NCI-H524 (cell line): ENCODE results near the gene SDC1.

ENCODE experiments used
- DNase-seq, 2 experiments: peaks; one replicate each; lab custom pipeline; 2025; lab: John Stamatoyannopoulos, UW

SDC1 gene

DNA sequence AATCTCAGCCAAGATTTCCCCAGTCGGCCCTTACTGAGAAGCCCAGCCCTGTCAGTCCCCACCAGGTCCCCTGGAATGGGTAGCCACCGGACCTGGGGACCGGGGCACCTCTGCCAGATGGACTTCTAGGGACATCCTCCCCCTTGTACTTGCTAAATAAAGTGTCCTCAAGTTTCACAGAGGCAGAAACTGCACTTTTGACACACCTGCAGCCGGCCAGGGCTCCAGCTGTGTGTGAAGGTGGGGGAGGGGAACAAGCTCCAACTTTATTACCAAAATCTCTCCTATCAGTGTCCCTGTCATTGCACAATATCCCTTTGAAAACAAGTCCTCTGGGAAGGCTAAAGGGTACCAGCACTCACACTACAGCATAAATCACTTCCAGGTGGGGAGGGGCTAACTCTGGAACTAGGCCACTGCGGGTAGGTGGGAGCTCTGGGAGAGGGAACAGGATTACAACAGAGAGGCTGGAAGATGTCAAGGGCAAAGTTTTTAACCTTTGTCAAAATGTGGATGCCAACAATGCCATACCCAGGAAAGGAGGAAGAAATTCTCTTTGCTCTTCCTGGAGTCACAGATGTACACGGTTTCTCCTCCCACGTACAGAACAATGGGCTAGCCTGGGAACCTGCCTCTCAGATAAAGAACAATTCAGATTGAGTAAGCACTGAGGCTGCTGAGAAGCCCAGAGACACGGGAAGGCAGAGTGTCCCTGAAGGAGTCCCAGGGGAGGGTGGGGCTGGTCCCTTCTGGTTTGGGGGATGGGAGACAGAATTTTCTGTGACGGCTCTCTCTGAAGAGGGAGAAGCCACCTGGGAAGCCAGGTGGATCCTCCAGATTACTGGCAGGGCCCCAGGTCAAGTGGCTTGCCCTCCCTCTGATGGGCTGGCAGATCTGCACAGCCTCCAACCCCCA lies 11.0 kb downstream of the SDC1 start:
- DNase-seq, result peak; percentile 95 to 98

DNA sequence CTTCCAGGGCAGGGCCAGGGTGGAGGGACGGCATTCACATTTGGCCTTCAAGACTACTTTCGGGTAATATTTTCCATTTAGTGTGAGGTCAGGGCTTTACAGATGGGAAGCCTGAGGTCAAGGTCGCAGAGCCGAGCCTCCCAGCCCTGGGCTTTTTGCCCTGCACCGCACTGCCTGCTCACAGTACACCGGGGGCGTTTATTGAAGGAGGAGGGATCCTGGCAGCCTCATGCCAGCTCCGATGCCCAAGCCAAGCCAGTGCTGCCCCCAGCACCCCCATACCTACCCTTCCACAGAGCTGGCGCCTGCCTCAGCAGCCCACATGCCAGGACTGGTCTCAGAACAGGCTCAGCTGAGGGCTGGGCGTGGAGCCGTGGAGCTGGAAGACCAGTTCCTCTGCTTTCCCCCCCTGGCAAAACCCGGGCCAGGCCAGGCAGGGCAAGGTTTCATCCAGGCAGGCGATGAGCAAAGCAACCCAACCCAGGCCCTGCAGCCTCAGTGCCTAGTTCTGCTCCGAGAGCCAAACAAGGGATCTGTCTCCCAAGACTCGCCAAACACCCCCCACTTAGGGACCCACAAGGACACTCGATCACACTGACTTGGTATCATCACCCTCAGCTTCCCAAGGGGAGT lies 11.9 kb downstream of the SDC1 start:
- DNase-seq, result no peak

DNA sequence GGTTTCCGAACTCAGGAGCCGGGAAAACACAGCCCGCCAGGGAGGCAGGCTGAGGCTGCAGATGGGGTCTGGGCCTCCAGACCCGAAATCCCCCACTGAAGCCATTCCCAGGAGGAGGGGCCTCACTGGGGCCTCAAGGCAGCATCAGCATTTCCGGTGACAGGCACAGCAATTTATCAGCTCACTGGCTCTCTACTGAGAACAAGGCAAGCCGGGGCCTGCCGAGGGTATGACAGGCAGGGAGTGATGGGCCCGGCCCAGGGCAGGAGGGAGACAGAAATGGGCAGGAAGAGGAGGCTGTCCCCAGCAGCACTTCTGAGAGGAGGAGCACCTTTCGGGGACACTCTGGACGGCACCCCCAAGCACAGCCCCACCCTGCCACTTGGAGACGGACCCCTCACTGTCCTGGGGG lies 12.5 kb downstream of the SDC1 start:
- peak in 1 of 2 experiments; percentile 40 for DNase-seq

- peak; percentile 21 to 72 for DNase-seq
Measured at GRCh38 chr2:20211860-20212458, 13.0 kb downstream of the SDC1 start.

GRCh38 chr2:20211420-20211819 lies 13.5 kb downstream of the SDC1 start:
- no peak for DNase-seq

DNA sequence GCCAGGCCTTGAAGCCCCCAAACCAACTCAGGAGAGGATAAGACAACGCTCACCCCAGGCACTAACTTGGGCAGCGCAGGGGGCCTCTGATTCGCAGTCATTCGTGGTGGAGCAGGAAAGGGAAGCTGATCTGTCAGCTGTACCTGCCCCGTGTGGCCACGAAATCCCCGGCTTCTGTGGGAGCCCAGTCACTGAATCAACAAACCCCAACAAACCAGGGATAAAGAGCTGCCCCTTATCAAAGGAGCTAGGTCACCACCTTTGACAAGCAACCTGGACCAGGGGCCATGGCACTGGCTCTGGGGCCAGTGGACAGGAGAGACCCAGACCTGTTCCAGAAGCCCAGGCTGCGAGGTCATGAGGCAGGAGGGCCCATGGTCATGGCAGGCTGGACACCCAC lies 14.5 kb downstream of the SDC1 start:
- no peak for DNase-seq

DNA sequence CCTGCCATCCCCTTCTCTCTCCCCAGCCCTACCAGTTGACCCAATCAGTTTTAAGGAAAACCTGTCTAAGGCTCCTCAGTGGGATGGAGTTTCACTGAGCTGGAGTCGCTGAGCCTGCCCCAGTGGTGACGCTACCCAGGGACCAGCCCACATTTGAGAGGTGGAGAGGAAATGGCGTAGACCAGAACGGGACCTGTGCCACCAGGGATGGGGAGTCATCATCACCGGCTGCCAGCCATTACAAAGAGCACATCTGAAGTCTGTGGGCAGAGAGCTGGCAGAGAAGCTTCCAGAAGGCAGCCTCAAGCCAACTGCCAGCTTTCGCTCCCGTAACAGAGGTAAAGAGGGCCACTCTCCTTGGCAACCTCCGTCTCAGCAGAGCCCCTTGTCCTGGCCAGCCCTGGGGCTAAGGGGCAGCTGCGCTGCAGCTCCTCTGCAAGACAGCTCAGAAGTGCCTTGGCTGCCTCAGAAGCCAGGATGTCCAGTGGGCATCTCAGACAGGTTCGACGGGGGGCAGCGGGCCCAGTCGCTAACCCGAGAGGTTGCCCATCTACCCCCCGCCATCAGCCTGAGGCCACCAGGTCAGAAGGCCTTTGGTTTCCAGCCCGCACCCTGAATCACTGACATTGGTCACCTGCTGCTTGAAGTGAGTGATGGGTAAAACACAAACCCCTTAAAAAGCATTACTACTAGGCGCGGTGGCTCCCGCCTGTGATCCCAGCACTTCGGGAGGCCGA lies 15.4 kb downstream of the SDC1 start:
- no peak for DNase-seq

DNA sequence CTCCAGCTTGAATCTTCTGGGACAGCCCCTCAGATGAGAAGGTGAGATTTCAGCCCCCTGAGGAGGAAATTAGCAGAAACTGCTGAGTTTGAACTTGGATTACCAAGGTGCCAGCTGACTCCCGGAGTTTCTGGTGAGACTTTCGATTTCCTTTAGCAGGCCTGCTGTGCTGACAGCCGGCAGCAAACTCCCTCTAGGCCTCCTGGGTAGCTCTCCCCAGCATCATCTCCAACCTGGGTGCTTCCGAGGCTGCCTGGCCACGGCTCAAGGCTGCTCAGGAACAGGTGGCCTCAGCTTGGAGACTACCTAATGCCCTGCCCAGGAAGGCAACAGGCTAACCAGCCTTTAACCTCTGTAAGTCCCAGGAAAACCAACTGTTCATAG lies 16.5 kb downstream of the SDC1 start:
- DNase-seq, result peak; percentile 9 to 30

DNA sequence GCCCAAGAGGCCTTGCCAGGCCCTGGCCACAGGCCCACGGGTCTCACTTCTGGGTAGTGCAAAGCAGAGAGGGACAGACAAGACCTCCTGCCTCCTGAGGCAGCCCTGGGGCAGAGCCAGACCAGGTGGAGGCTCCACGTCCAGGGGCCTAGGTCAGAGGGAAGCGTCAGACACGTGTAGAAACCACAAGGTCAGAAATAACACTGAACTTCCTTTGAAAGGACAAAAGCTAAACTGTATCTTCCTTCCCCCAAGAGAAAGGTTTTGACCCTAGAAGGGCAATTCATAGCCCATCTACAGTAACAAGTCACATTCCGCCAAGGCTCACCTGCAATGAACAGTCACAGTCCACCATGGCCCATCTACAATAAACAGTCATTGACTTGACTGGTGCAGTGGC lies 17.9 kb downstream of the SDC1 start:
- no peak for DNase-seq

DNA sequence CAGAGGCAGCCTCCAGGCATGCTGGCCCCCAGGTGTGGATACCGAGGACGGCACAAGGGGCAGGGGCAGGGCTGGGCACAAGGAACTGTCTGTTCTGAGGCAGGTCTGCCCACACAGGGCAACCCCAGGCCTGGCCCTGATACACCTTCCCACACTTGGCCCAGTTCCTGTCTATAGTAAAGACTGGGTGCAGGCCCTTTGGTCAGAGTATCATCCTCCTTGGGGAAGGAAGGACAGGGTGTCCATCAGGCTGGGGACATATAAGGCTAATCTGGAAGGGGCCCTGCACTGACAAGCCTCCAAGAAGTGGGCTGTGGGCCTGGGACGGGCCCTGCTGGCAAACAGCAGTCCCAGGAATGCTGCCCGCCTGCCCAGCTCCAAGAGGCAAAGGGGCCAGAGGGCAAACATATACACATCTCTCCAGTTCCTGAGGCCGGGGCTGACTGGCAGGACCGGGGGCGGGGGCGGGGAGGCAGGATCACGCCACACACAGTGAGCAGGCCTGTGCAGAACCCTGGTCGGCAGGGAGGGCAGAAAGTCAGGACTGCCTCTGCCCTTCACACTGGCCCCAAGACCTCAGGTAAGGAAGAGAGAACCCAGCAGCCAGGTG lies 18.9 kb downstream of the SDC1 start:
- DNase-seq, result no peak

DNA sequence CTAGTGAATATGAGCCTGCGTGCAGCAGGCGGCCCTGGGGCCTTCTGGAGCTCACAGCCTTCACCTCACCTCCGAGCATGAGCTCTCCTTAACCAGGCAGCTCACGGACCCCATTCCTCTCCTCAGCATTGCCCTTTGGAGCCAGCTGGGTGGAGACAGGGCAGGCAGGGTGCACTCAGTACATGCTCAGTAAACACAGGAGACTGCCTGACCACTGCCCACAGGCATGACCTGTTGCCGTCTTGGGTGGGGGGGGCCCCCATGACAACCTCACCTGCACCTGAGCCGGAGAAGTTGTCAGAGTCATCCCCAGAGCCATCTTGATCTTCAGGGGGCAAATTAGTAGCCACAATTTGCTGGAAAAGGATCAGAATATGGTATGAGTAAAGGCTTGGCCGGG lies 19.9 kb downstream of the SDC1 start:
- no peak for DNase-seq

GRCh38 chr2:20203521-20204225 lies 21.3 kb downstream of the SDC1 start:
- DNase-seq, result no peak

DNA sequence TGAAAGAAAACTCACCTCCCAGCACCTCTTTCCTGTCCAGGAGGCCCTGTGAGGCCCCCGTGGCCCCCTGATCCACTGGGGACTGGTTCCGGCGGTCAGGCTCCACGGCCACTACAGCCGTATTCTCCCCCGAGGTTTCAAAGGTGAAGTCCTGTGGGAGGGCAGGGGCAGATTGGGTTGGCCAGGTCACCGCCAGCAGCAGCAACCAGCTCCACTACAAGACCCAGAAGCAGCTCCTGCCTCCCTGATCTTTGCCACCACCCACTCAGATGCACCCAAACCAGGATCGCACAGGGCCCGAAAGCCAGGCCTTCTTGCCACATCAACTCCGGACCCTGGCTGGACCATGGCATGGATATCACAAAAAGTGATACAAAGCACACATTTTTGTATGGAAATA lies 21.9 kb downstream of the SDC1 start:
- DNase-seq, result no peak

- no peak for DNase-seq
Measured at GRCh38 chr2:20201671-20202070, 23.3 kb downstream of the SDC1 start.

GRCh38 chr2:20200697-20201555 lies 24.0 kb downstream of the SDC1 start:
- DNase-seq, result no peak

DNA sequence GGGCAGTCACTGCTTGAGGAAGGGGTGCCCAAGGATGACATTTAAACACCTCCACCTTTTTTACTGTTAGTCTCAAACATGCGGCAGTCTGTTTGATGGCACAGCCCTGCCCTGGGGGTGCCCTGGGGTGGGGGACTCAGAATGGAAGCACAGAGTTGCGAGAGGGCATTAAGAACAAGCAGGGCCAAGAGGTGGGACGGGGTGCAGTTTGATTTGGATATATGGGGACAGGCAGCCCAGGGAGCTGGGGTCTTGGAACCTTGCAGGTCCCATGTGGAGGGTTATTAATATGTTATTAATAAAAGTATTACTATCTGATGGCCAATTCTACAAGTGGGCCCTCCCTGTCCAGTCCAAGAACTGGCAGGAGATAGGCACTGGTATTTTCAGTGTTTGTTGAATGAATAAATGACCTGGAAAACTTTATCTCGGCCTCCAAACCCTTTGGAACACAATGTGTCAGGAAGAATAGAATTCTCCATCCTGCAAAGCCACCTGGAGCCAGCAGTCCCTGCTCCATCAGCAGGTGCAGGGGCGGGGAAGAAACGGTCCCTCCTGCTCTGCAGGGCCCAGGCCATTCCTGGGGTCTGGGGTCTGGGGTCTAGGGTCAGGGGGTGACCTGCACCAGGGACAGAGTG lies 25.2 kb downstream of the SDC1 start:
- DNase-seq, result no peak

- no peak for DNase-seq
Measured at GRCh38 chr2:20198796-20199632, 25.9 kb downstream of the SDC1 start.

GRCh38 chr2:20198001-20198400 lies 26.9 kb downstream of the SDC1 start:
- DNase-seq, result peak in 1 of 2 experiments; percentile 22

DNA sequence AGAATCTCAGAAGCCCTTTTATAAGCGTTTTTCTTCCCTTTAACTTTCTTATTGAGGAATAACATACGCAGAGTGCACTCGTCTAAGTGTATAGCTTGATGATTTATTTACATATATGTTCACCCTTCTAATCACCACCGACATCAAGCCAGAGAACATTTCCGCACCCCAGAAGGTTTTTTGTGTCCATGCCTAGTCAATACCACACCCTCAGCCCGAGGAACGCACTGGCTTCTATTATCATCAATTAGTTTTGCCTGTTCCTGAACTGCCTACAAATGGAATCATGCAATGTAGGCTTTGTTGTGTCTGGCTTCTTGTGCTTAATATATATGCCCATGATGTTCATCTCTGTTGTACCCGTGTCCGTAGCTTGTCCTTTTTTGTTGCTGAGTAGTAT lies 27.7 kb downstream of the SDC1 start:
- no peak for DNase-seq
